ENCODE data around the gene LAMA3.
A peak's percentile ranks its signal among the peaks of the same experiment; 100 is the strongest.

Gene LAMA3

GRCh38 chr18:23885750-23886149 lies 196.5 kb downstream of the LAMA3 start:
- Histone ChIP-seq H3K9me3 (ENCODE audit: control insufficient read depth, low read length) (no peaks in the 10 kb centered on the region), H3K14ac (ENCODE audit: low read length in 2 of 2) (no peak overlapping the region), H3K18ac (ENCODE audit: low read depth in 1 of 2, low read length in 2 of 2) (no peak overlapping the region), H3K27me3 (ENCODE audit: control insufficient read depth in 1 of 2, insufficient read depth in 1 of 2, low read length in 2 of 2) (no peaks in the 10 kb centered on the region), H3K4ac (ENCODE audit: low read depth in 1 of 2, low read length in 2 of 2) (no peak overlapping the region), H4K91ac (ENCODE audit: low read length) (no peak overlapping the region), H2AK5ac (ENCODE audit: low read length, severe bottlenecking) (no peak overlapping the region), H3K79me1 (replicated peaks; ENCODE audit: low read length, poor library complexity, severe bottlenecking) (no peaks in the 10 kb centered on the region), H3K36me3 (ENCODE audit: control insufficient read depth in 1 of 2, insufficient read depth in 2 of 2, low read depth in 1 of 2, low read length in 2 of 2) (peaks cover 3 to 11% of the 10 kb centered on the region in 2 experiments), H3K4me2 (ENCODE audit: low read length, poor library complexity, severe bottlenecking) (no peak overlapping the region), H4K8ac (ENCODE audit: low read length) (no peak overlapping the region), H3K4me1 (ENCODE audit: control insufficient read depth, insufficient read depth, low read depth, low read length) (peaks cover 7% of the 10 kb centered on the region), H3K4me3 (ENCODE audit: insufficient read depth in 1 of 2, low read depth in 1 of 2, low read length in 2 of 2) (peak overlapping the region in 1 of 2 experiments; percentile 31), H3K27ac (ENCODE audit: low read length, poor library complexity, severe bottlenecking) (no peak overlapping the region), H3K23ac (ENCODE audit: low read length in 2 of 2) (no peak overlapping the region), H2BK15ac (ENCODE audit: low read depth, poor library complexity, severe bottlenecking) (no peak overlapping the region), H2BK12ac (ENCODE audit: low read length in 2 of 2) (no peak overlapping the region), H2BK5ac (ENCODE audit: low read depth, low read length, poor library complexity, severe bottlenecking) (no peak overlapping the region), H2BK120ac (ENCODE audit: low read depth, low read length) (no peak overlapping the region), H2AFZ (ENCODE audit: low read depth, low read length) (no peak overlapping the region), H3K9ac (ENCODE audit: low read length) (peak overlapping the region; percentile 9)
- WGBS: 72% methylated on average over 2 of the region's 2 CpGs
- no peak for DNase-seq

GRCh38 chr18:23887035-23887434 lies 197.8 kb downstream of the LAMA3 start:
- Histone ChIP-seq H3K14ac (ENCODE audit: low read length in 2 of 2) (no peak overlapping the region), H3K27ac (ENCODE audit: low read length, poor library complexity, severe bottlenecking) (no peak overlapping the region), H3K36me3 (ENCODE audit: control insufficient read depth in 1 of 2, insufficient read depth in 2 of 2, low read depth in 1 of 2, low read length in 2 of 2) (peaks cover 3 to 12% of the 10 kb centered on the region in 2 experiments), H2BK5ac (ENCODE audit: low read depth, low read length, poor library complexity, severe bottlenecking) (no peak overlapping the region), H2BK12ac (ENCODE audit: low read length in 2 of 2) (no peak overlapping the region), H3K4me3 (ENCODE audit: insufficient read depth in 1 of 2, low read depth in 1 of 2, low read length in 2 of 2) (no peak overlapping the region), H3K9ac (ENCODE audit: low read length) (no peak overlapping the region), H3K27me3 (ENCODE audit: control insufficient read depth in 1 of 2, insufficient read depth in 1 of 2, low read length in 2 of 2) (no peaks in the 10 kb centered on the region), H3K23ac (ENCODE audit: low read length in 2 of 2) (no peak overlapping the region), H3K4ac (ENCODE audit: low read depth in 1 of 2, low read length in 2 of 2) (no peak overlapping the region), H3K9me3 (ENCODE audit: control insufficient read depth, low read length) (no peaks in the 10 kb centered on the region), H3K4me2 (ENCODE audit: low read length, poor library complexity, severe bottlenecking) (no peak overlapping the region), H2BK120ac (ENCODE audit: low read depth, low read length) (no peak overlapping the region), H2AK5ac (ENCODE audit: low read length, severe bottlenecking) (no peak overlapping the region), H4K91ac (ENCODE audit: low read length) (no peak overlapping the region), H3K79me1 (replicated peaks; ENCODE audit: low read length, poor library complexity, severe bottlenecking) (no peaks in the 10 kb centered on the region), H3K4me1 (ENCODE audit: control insufficient read depth, insufficient read depth, low read depth, low read length) (peaks cover 7% of the 10 kb centered on the region), H2AFZ (ENCODE audit: low read depth, low read length) (no peak overlapping the region), H2BK15ac (ENCODE audit: low read depth, poor library complexity, severe bottlenecking) (no peak overlapping the region), H4K8ac (ENCODE audit: low read length) (no peak overlapping the region), H3K18ac (ENCODE audit: low read depth in 1 of 2, low read length in 2 of 2) (no peak overlapping the region)
- 88% methylated on average over 2 of the region's 3 CpGs for WGBS
- no peak for DNase-seq

GRCh38 chr18:23887493-23887892 lies 198.2 kb downstream of the LAMA3 start:
- Histone ChIP-seq H3K9ac (ENCODE audit: low read length) (no peak overlapping the region), H3K4me3 (ENCODE audit: insufficient read depth in 1 of 2, low read depth in 1 of 2, low read length in 2 of 2) (no peak overlapping the region), H2AK5ac (ENCODE audit: low read length, severe bottlenecking) (no peak overlapping the region), H2AFZ (ENCODE audit: low read depth, low read length) (no peak overlapping the region), H2BK120ac (ENCODE audit: low read depth, low read length) (no peak overlapping the region), H3K27ac (ENCODE audit: low read length, poor library complexity, severe bottlenecking) (no peak overlapping the region), H2BK5ac (ENCODE audit: low read depth, low read length, poor library complexity, severe bottlenecking) (no peak overlapping the region), H3K23ac (ENCODE audit: low read length in 2 of 2) (no peak overlapping the region), H3K14ac (ENCODE audit: low read length in 2 of 2) (no peak overlapping the region), H3K4me1 (ENCODE audit: control insufficient read depth, insufficient read depth, low read depth, low read length) (peaks cover 7% of the 10 kb centered on the region), H4K91ac (ENCODE audit: low read length) (no peak overlapping the region), H4K8ac (ENCODE audit: low read length) (no peak overlapping the region), H3K4ac (ENCODE audit: low read depth in 1 of 2, low read length in 2 of 2) (no peak overlapping the region), H2BK12ac (ENCODE audit: low read length in 2 of 2) (no peak overlapping the region), H2BK15ac (ENCODE audit: low read depth, poor library complexity, severe bottlenecking) (no peak overlapping the region), H3K4me2 (ENCODE audit: low read length, poor library complexity, severe bottlenecking) (no peak overlapping the region), H3K9me3 (ENCODE audit: control insufficient read depth, low read length) (no peaks in the 10 kb centered on the region), H3K79me1 (replicated peaks; ENCODE audit: low read length, poor library complexity, severe bottlenecking) (no peaks in the 10 kb centered on the region), H3K18ac (ENCODE audit: low read depth in 1 of 2, low read length in 2 of 2) (no peak overlapping the region), H3K27me3 (ENCODE audit: control insufficient read depth in 1 of 2, insufficient read depth in 1 of 2, low read length in 2 of 2) (no peaks in the 10 kb centered on the region), H3K36me3 (ENCODE audit: control insufficient read depth in 1 of 2, insufficient read depth in 2 of 2, low read depth in 1 of 2, low read length in 2 of 2) (peaks cover 3 to 14% of the 10 kb centered on the region in 2 experiments)
- no peak for DNase-seq
- WGBS: 73% methylated on average over 2 of the region's 2 CpGs

GRCh38 chr18:23888881-23889280 lies 199.6 kb downstream of the LAMA3 start:
- H2BK120ac ChIP-seq (ENCODE audit: low read depth, low read length): no peak overlapping the region
- H3K27ac ChIP-seq (ENCODE audit: low read length, poor library complexity, severe bottlenecking): no peak overlapping the region
- peaks cover 0 to 18% of the 10 kb centered on the region in 2 experiments for H3K36me3 ChIP-seq (ENCODE audit: control insufficient read depth in 1 of 2, insufficient read depth in 2 of 2, low read depth in 1 of 2, low read length in 2 of 2)
- no peak overlapping the region for H2BK5ac ChIP-seq (ENCODE audit: low read depth, low read length, poor library complexity, severe bottlenecking)
- H2BK15ac ChIP-seq (ENCODE audit: low read depth, poor library complexity, severe bottlenecking): no peak overlapping the region
- H2BK12ac ChIP-seq (ENCODE audit: low read length in 2 of 2): no peak overlapping the region
- no peak overlapping the region for H4K91ac ChIP-seq (ENCODE audit: low read length)
- no peak overlapping the region for H3K18ac ChIP-seq (ENCODE audit: low read depth in 1 of 2, low read length in 2 of 2)
- no peak overlapping the region for H3K23ac ChIP-seq (ENCODE audit: low read length in 2 of 2)
- no peaks in the 10 kb centered on the region for H3K27me3 ChIP-seq (ENCODE audit: control insufficient read depth in 1 of 2, insufficient read depth in 1 of 2, low read length in 2 of 2)
- no peak overlapping the region for H4K8ac ChIP-seq (ENCODE audit: low read length)
- H2AFZ ChIP-seq (ENCODE audit: low read depth, low read length): no peak overlapping the region
- H3K4me1 ChIP-seq (ENCODE audit: control insufficient read depth, insufficient read depth, low read depth, low read length): peaks cover 7% of the 10 kb centered on the region
- H3K4me2 ChIP-seq (ENCODE audit: low read length, poor library complexity, severe bottlenecking): no peak overlapping the region
- no peaks in the 10 kb centered on the region for H3K9me3 ChIP-seq (ENCODE audit: control insufficient read depth, low read length)
- 100% methylated on average over 1 of the region's 1 CpG for WGBS
- H3K4ac ChIP-seq (ENCODE audit: low read depth in 1 of 2, low read length in 2 of 2): no peak overlapping the region
- H3K4me3 ChIP-seq (ENCODE audit: insufficient read depth in 1 of 2, low read depth in 1 of 2, low read length in 2 of 2): no peak overlapping the region
- H3K79me1 ChIP-seq (replicated peaks; ENCODE audit: low read length, poor library complexity, severe bottlenecking): no peaks in the 10 kb centered on the region
- H2AK5ac ChIP-seq (ENCODE audit: low read length, severe bottlenecking): no peak overlapping the region
- H3K9ac ChIP-seq (ENCODE audit: low read length): no peak overlapping the region
- no peak overlapping the region for H3K14ac ChIP-seq (ENCODE audit: low read length in 2 of 2)
- no peak for DNase-seq
